ENCODE data around the gene SMURF2.

- TF ChIP-seq, protein P1, sequence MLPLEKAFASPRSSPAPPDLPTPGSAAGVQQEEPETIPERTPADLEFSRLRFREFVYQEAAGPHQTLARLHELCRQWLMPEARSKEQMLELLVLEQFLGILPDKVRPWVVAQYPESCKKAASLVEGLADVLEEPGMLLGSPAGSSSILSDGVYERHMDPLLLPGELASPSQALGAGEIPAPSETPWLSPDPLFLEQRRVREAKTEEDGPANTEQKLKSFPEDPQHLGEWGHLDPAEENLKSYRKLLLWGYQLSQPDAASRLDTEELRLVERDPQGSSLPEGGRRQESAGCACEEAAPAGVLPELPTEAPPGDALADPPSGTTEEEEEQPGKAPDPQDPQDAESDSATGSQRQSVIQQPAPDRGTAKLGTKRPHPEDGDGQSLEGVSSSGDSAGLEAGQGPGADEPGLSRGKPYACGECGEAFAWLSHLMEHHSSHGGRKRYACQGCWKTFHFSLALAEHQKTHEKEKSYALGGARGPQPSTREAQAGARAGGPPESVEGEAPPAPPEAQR (CRISPR knock-in tag; IDR thresholded peaks at IDR 0.05): no peak
- TF ChIP-seq CTCF (IDR thresholded peaks at IDR 0.05) (no peak), ELF4 (CRISPR knock-in tag; IDR thresholded peaks at IDR 0.05; ENCODE audit: low read depth) (no peak), USF2 (CRISPR knock-in tag; IDR thresholded peaks at IDR 0.05) (no peak), SP1 (CRISPR knock-in tag; conservative IDR thresholded peaks at IDR 0.05) (no peak), ESRRA (CRISPR knock-in tag; IDR thresholded peaks at IDR 0.05; ENCODE audit: borderline replicate concordance) (no peak)
Measured at GRCh38 chr17:64683796-64684195, 21.7 kb upstream of the SMURF2 start.

Data from WTC11 (cell line).